Activated CD4-positive, alpha-beta T cell treated with anti-CD3 and anti-CD28 coated beads for 48 hours (primary cell): ENCODE measurements around the gene UNKL.

Source experiments
- DNase-seq: peaks from one replicate; pipeline ENCODE4 v3.0.0-alpha.2; 2020

Gene UNKL

DNA sequence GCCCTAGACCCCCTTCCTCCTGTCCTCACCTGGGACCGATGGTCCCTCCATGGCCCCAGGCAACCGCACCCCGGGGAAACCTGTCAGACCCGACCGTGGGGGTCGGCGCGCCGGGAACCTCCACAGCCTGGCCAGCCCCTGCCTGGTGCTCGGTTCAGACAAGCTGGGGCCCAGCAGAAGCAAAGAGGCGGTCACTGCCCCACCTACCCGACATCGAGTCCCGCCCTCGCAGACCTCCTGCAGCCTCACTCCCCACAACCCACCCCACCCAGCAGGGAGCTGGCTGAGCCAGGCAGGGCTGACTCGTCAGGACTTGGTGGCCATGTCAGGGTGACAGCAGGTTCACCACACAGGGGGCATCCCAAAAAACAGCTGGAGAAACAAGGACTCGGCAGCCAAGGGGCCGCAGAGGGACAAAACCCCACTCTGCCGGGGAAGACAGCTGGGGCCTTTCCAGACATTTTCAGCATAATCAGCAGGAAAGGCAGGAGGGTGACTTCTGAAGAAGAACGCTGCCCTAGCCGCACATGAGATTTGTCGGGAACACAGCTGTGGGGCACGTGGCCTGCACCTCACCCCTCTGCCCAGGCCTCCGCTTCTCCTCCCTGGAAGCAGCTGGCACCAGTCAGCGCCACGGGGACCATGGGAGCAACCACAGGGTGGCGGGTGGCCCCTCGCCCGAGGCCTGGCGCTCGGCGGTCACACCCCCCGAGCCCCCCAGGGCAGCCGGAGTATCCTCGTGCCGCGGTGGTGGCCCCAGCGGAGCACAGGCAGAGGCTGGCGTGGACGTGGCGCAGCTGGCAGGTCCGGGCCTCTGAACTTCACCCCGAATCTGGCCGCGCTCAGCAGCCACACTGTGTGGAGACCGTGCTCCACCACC lies 39.8 kb downstream of the UNKL start:
- no peak for DNase-seq

DNA sequence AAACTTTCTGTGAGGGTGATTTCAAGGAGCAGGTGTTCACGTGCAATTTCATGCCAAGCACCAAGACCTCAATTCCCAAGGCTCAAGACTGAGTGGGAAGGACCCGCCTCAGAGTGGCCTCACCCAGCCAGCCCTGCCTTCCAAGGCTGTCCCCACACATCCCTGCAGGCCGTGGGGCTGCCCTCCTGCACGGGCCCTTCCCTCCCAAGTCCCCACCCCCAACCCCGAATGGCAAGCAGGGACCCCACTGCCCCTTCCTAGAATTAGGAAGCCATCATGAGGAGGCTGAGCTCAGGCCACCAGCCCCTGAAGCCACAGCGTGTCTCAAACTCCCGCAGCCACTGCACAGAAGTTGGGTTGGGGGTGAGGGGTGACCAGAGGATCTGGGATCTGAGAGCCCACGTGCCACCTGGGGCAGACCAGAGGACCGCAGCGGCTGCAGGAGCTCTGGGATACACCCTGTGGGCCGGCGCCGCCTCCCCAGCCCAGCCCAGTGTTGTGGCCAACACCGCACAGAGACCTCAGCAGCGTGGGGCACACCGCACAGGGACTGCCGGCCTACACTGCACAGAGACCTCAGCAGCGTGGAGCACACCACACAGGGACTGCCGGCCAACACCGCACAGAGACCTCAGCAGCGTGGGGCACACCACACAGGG lies 42.1 kb downstream of the UNKL start:
- DNase-seq: no peak

DNA sequence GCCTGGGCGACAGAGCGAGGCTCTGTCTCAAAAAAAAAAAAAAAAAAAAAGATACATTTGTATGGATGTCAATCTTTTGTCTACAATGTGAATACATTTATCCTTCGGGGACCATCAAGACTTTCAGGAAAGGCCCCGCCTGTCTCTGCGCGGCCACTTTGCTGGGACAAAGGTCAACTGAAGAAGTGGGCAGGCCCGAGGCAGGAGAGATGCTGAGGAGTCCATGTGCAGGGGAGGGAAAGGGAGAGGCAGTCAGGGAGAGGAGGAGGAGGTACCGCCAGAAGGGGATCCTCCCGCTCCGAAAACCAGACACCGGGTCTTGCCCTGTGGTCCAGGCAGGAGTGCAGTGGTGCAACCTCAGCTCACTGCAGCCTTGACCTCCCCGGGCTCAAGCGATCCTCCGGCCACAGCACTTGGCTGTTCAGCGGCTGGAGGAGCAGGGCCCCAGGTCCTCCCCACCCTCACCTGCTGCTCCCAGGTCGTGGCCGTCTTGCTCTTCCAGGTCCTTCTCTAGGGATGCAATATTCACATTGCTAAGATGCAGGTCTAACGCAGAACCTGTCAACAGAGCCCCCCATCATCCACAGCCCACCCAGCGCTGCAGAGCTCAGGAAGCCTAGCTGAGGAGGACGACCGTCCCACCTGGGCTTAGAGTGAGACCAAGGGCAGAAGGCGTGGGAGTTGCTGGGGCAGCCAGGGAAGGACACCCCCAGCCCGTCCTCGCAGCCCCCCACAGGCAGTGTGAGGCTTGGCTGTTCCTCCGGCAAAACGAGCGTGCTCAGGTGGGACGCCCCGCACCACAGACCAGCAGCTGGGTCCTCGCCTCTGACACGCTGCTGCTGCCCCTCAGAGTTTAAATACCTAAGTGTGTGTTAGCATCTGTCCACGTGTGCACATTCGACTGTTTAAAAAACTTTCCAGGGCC lies 43.2 kb downstream of the UNKL start:
- DNase-seq: no peak

DNA sequence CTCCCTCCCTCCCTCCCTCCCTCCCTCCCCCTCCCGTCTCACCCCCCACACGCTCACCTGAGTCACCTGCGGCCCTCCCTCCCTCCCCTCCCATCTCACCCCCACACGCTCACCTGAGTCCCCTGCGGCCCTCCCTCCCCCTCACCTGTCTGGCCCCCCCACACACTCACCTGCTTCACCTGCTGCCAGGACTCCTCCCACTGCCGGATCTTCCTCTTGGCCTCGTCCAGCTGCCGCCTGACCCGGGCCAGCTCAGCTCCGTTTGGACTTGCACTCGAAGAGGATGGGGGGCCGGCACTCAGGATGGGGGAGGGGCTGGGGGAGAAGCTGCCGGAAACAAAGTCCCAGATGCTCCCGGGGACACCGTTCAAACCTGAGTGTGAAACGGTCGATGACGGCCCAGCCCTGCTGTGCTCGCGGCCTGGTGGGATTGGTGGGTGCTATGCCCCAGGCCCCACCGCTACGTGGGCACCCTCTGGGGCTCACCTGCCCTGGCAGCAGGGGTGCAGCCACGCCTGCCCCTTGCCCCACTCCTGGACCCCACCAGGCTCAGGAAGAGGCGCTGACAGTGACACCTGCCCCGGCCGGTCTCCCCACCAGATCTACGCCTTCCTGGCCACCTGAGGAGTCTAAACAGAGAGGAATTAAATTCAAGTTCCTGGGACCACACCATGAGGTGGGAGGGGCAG lies 46.9 kb downstream of the UNKL start:
- no peak for DNase-seq

DNA sequence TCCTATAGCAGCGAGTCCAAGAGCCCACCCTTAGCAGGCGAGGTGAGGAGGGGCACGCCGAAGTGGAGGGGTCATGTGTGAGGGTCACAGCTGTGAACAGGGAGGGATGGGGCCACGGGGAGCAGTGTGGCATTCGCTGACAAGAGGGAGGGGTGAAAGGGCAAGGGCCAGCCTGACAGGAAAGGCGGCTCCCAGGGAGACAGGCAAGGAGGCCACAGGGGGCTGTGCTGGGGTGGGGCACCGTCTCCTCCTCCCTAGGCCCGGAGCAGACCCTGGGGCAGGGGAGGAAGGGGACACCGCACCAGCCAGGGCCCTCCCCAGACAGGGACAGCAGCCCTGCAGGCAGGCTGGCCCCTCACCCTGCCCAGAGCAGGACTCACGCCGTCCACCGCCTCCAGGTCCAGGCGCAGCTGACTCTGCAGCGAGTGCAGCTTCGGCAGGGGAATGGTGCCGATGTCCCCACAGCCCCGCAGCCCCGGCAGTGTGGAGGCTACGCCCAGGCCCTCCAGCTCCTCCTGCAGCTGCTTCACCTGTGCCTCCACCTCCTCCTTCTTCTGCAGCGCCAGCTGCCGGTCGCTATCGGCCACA lies 47.7 kb downstream of the UNKL start:
- no peak for DNase-seq

DNA sequence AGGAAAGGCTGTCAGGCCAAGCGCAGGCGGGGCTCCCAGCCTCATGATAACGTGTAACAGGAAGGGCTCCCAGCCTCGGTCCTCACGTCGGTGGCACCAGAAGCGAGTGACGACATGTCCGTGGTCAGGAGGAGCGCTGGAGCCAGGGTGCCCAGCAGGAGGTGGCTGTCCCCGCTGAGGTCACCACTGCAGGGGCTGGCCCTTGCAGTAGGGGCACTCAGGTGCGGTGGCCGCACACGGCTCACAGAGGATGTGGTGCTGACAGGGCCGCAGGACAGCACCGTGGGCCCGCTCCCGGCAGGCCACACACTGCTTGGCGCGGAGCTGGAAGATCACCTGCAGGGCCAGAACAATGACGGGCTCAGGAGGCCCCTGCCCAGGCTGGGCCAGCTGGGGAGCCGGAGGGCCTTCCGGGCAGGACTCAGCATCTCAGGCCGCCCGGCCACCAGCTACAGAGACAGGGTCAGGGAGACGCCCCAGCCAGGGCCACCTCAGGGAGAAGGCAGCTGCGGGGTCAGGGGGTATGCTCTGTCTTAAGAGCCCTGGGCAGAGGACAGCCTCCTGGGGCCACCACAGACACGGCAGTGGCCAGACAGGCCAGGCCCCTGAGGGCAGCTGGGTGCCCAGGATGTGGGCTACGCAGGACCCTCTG lies 48.3 kb downstream of the UNKL start:
- no peak for DNase-seq

DNA sequence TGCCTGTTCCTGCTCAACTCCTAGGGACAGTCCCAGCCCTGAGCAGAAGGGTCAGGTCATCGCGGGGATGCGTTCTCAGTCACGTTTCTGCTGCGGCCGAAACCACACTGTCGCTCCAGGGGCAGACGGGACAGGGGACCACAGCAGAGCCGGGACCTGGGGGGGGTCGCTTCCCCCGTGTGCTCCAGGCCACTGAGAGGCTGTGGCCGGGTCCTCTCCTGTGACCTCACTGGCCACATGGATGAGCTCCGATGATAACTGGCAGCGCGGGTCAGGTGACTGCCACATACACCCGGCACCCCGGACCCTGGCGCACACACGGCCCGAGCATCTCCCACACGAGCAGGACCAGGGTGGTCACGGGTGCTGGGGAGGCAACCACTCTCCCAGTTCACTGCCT lies 50.0 kb downstream of the UNKL start:
- no peak for DNase-seq

DNA sequence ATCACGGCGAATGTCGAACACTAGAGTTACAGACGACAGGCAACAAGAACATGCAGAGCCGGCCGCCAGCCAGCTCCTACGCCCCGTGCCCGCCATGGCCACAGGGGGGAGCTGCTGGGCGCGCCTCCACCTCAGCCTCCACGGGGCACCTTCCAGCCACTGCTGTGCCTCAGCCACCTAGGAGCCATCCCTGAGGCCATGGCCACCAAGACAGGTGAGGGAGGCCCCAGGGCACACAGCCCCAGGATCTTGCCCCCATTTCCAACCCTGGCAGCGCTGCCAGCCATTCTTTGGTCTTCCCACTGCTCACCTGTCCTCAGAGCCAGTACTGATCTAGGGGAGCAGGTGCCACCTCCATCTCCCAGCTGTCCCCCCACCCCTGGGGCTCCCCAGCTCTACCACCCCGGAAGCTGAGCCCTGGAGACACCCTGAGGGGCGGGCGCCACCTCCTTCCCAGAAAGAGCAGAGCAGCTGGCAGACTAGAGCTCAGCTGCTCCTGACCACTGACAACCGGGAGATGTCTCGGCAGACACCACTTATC lies 50.9 kb downstream of the UNKL start:
- DNase-seq: peak; percentile 83

DNA sequence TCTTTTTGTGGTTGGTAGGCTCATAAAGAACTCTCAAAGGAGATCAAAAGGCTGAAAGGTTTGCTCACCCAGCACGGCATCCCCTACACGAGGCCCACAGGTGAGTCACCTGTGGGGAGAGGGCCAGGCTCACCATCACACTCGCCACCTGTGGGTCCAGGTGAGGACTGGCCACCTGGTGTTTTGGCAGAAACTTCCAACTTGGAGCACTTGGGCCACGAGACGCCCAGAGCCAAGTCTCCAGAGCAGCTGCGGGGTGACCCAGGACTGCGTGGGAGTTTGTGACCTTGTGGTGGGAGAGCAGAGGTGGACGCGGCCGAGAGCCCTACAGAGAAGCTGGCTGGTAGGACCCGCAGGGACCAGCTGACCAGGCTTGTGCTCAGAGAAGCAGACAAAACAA lies 51.7 kb downstream of the UNKL start:
- no peak for DNase-seq

DNA sequence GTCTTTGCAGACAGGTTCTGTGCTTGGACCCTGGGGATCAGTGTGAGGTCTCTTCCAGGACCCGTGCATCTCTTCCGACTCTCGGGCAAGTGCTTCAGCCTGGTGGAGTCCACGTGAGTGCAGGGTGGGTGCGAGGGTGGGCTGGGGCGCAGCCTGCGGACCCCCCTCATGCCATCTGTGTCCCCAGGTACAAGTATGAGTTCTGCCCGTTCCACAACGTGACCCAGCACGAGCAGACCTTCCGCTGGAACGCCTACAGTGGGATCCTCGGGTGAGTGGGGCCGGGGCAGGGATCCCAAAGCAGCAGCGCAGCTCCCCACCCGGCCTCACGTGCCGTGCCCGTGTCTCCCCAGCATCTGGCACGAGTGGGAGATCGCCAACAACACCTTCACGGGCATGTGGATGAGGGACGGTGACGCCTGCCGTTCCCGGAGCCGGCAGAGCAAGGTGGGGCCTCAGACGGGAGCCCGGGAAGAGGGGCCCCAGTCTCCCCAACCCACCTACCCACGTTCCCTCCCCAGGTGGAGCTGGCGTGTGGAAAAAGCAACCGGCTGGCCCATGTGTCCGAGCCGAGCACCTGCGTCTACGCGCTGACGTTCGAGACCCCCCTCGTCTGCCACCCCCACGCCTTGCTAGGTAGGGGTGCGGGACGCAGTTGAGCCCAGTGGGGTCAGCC lies 52.7 kb downstream of the UNKL start:
- DNase-seq: no peak

DNA sequence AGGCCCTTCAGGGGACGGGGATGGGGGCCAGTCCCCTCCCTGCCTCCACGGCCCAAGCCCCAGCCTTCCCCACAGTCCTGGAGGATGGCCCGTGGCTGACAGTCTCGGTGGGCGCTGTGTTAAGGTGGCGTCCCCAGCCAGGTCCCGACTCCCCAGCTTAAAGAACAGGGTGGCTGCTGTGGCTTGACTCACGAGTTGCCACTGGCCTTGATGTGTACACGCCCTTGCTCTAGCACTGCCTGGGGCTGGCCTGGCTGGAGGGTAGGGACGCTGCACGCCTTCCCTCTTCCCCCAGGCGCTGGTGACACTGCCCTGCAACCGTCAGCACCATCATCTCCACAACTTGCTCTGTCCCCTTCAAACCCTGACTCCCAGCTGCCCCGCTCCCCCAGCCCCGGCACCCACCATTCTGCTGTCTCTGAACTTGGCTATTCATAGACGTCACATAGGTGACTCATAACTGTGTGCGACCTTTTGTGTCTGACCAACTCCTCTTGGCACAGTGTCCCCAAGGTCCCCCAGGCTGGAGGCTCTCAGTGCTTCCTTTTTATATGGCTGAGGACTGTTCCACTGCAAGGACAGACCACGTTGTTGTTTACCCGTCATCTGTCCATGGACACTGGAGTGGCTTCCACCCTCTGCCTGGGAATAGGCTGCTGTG lies 56.5 kb downstream of the UNKL start:
- no peak for DNase-seq

DNA sequence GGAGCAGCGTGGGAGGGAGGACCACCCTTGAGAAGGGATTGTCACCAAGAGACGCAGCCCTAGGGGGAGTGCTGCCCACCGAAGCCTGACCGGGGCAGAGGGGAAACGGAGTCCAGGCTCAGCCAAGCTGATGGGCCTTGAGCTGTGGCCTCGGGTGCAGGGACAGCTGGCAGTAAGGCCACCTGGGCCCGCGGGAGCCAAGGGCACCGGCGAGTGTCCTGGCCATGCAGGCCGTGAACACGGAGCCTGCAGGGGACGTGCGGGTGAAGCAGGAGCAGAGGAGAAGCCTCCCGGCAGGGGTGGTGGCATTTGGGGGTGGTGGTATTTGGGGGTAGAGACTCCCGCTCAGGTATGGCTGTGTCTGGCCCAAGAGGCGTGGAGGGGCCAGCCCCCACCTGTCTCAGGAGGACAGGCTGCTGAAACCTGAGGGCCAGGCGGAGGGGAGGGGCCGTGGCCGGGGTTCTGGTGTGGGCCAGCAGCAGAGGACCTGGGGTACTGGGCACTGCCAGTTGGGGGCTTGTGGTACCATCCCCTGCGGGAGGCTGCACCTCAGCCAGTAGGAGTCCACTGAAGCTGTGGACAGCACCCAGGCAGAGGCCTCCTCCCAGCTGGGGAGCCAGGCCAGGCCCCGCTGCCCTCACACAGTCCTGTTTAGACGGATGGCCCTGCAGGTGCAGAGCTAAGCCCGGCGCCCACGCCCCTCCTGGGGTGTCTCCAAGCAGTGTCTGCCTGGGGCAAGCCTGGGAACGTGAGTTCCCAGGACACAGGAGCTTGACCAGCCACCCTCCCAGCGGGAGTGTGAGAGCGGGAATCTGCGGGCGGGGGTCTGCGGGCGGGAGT lies 58.2 kb downstream of the UNKL start:
- DNase-seq: no peak

DNA sequence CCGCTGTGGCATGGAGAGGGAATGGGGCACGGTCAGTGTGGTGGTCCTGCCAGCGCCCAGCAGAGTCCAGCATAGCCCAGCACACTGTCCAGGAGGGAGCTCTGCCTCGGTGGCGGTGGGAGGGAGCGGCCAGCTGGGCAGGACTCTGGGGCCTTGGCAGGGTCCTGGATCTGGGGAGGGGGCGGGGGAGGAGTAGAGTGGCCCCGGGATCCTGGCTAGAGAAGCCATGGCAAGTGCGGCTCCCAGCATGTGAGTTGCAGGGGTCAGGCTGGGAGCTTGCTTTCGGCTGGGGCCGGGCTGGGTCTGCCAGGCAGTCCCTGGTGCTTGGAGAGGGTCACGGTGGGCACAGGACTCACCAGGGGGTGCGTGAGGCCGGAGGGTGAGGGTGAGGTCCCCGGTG lies 58.9 kb downstream of the UNKL start:
- no peak for DNase-seq

DNA sequence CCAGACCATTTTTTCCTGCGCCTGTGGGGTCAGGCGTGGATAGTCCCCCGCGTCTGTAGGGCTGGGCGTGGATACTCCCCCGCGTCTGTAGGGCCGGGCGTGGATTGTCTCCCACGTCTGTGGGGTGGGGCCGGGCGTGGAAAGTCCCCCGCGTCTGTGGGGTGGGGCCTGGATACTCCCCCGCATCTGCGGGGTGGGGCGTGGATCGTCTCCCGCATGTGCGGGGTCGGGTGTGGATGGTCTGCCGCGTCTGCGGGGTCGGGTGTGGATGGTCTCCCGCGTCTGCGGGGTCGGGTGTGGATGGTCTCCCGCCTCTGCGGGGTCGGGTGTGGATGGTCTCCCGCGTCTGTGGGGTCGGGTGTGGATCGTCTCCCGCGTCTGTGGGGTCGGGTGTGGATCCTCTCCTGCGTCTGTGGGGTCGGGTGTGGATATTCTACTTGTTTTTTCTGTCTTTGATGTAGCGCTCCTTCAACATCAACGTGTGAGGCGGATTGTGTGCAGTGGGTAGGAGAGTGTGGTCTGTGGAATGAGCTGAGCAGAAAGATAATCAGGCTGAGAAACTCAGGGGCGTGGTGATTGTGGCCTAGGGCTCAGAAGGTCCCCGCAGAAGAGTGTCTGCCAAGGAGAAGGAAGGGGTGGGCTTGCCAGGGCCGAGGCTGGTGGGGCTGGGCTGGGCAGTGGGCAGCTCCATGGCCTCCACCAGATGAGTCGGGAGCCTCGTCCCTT lies 59.5 kb downstream of the UNKL start:
- no peak for DNase-seq

DNA sequence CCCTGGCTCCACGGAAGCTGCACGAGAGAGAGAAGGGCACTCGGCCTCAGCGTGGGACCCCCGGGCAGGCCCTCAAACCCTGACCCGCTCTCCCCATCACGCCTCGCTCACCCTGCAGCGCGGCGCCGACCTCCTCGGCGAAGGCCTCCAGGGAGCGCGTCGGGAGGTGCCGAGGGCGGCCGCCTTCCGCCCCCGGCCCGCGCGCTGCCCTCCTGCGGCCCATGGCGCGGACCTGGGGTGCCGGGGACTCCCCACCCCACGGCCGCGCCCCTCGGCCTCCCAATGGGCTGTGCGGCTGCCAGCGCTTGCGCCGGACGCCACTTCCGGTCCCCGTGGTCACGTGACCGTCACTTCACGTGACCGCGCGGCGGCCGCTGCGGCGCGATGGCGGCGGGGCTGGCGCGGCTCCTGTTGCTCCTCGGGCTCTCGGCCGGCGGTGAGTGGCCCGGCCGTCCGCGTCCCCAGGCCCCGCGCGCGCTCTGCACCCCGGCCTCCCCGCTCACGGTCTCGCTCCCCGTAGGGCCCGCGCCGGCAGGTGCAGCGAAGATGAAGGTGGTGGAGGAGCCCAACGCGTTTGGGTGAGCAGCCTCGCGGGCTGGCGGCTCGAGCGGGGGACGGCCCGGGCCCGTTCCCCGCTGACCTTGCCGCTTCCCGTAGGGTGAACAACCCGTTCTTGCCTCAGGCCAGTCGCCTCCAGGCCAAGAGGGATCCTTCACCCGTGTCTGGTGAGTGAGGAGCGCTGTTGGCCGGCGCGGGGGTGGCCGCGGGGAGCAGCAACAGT lies 62.7 kb downstream of the UNKL start, which contains the start of the genes GNPTG and TSR3:
GNPTG (plus strand) TSS at position 350 of the 781 bp plus-strand sequence; CDS start at position 385, 35 bp downstream.
TSR3 (minus strand) TSS at position 297 of the 781 bp plus-strand sequence; CDS start at position 223, 74 bp downstream.
- peak; percentile 87 for DNase-seq

DNA sequence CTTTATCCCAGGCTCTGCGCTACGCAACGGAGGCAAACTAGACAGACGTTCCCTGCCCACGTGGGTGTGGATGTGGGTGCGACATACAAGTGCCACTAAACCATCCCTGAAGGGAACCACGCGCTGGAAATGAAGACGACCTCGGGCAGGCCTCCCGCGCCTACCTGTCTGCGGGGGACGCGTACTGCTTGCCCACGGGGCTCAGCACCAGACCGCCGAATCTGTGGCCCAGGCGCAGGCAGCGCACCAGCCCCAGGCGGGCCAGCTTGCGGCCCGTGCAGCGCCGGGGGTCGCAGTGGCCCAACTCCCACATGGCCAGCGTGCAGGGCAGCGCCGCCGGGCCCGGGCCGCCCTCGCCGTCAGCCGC lies 63.3 kb downstream of the UNKL start:
- DNase-seq: peak; percentile 49

DNA sequence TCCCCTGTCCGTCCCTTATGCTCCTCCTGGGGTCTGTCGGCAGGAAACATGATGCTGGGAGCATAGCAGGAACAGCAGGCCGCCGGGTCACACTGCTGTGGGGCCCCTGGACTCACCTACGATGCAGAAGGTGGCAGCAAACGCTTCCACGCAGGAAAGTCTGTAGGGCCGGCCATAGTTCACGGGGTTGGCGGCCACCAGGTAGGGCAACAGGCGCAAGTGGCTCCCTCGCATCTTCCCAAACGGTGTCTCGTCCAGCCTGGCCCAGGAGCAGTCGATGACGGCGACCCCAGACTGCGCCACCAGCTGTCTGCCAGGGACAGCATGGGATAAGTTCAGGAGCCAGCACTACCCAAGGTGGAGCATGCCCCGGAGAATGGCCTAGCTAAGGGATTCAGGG lies 63.8 kb downstream of the UNKL start:
- DNase-seq: no peak

DNA sequence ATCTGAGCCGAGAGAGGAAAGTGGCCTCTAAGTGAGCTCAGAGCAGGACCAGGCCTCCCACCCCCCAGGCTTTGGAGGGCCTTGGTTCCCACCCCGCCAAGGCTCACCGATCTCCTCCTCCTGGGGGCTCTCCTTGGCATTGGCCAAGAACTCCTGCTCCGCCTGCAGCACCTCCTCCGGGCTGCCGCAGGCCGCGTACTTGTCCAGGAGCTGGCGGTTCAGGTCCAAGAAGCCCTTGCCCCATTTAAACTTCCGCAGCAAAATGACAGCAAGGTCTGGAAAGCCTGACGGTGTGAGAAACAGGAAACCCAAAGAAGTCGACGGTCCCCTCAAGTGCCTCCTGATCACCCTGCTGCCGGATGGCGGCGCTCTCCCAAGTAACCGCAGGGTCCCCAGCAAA lies 64.6 kb downstream of the UNKL start:
- DNase-seq: no peak
